Measurements from ENCODE around the gene SCG2.

SCG2 gene

GRCh38 chr2:223601932-223602666, at the start of gene SCG2:
TSS of gene SCG2 (minus strand) at chr2:223602361. CDS start at chr2:223599282, 3,079 bp downstream.
- in situ Hi-C loops (cut with MboI; ENCODE audit: low sequenced_read_pairs, unreplicated experiment) = no loop called here

GRCh38 chr2:223649554-223650533, 47.7 kb upstream of the SCG2 start:
- no peak for TF ChIP-seq CTCF (IDR thresholded peaks at IDR 0.05; ENCODE audit: borderline replicate concordance, control extremely low read depth, extremely low read depth, insufficient read depth, missing control alignments)
- DNase-seq (ENCODE audit: low spot score) = no peak
- in situ Hi-C loops (cut with MboI; ENCODE audit: low sequenced_read_pairs, unreplicated experiment) = no loop called here

More at GRCh38 chr2:223601932-223602666, at the start of gene SCG2:
- peak; percentile 58 for DNase-seq (ENCODE audit: low spot score)
- TF ChIP-seq CTCF (IDR thresholded peaks at IDR 0.05; ENCODE audit: borderline replicate concordance, control extremely low read depth, extremely low read depth, insufficient read depth, missing control alignments) = no peak

- in situ Hi-C loops (cut with MboI; ENCODE audit: low sequenced_read_pairs, unreplicated experiment) = no loop called here
- no peak for TF ChIP-seq CTCF (IDR thresholded peaks at IDR 0.05; ENCODE audit: borderline replicate concordance, control extremely low read depth, extremely low read depth, insufficient read depth, missing control alignments)
- DNase-seq (ENCODE audit: low spot score) = no peak
Observed at GRCh38 chr2:223648755-223649154, 46.6 kb upstream of the SCG2 start.

- in situ Hi-C loops (cut with MboI; ENCODE audit: low sequenced_read_pairs, unreplicated experiment) = no loop called here
- DNase-seq (ENCODE audit: low spot score) = no peak
Observed at GRCh38 chr2:223647258-223647952, 45.2 kb upstream of the SCG2 start.

GRCh38 chr2:223644136-223644535, 42.0 kb upstream of the SCG2 start:
- no peak for DNase-seq (ENCODE audit: low spot score)
- no peak for TF ChIP-seq CTCF (IDR thresholded peaks at IDR 0.05; ENCODE audit: borderline replicate concordance, control extremely low read depth, extremely low read depth, insufficient read depth, missing control alignments)
- in situ Hi-C loops (cut with MboI; ENCODE audit: low sequenced_read_pairs, unreplicated experiment) = no loop called here

More at GRCh38 chr2:223647258-223647952, 45.2 kb upstream of the SCG2 start:
- no peak for TF ChIP-seq CTCF (IDR thresholded peaks at IDR 0.05; ENCODE audit: borderline replicate concordance, control extremely low read depth, extremely low read depth, insufficient read depth, missing control alignments)

GRCh38 chr2:223643309-223643708, 41.1 kb upstream of the SCG2 start:
- no peak for TF ChIP-seq CTCF (IDR thresholded peaks at IDR 0.05; ENCODE audit: borderline replicate concordance, control extremely low read depth, extremely low read depth, insufficient read depth, missing control alignments)
- in situ Hi-C loops (cut with MboI; ENCODE audit: low sequenced_read_pairs, unreplicated experiment) = no loop called here
- DNase-seq (ENCODE audit: low spot score) = no peak

Data from GM13976 (cell line).